Pancreas (tissue), 10 donors: ENCODE measurements around the gene FGD4. TPM values are rescaled to one million over a fixed set of nuclear protein-coding genes. Genes with fewer than 3 reads are reported as not detected.
A peak's percentile ranks its signal among the peaks of the same experiment; 100 is the strongest.

Experiments used
- ATAC-seq, 4 donors: fragments of 200-7000 bp; cut with Tn5 transposase; one replicate each; pipeline versions ENCODE4 v1.8.0 to v1.9.1; 2020; ENCODE audit warnings: mild to moderate bottlenecking in 4 of 4, moderate library complexity in 4 of 4
- DNase-seq, 6 donors: peaks; one replicate each; pipeline ENCODE4 v3.0.0-alpha.2; 2020
- FAIRE-seq: peaks from 2 replicates; lab custom pipeline; 2012; peaks lifted over from hg19 to GRCh38; lab: Jason Lieb, UNC
- H3K27ac ChIP-seq, 4 donors: fragments of 200-600 bp; sonication (generic); 1 replicate in 3 of 4; 2 replicates in 1 of 4; pipeline versions ENCODE4 v1.5.0 to v1.8.0; 2020
- H3K27me3 ChIP-seq, 4 donors: fragments of 200-600 bp; one replicate each; pipeline ENCODE4 v1.8.0; 2021
- H3K36me3 ChIP-seq, 3 donors: fragments of 200-600 bp; sonication (generic) in 1 of 3; one replicate each; pipeline versions ENCODE4 v1.5.0 to v1.8.0; 2020 to 2021
- H3K4me1 ChIP-seq, 3 donors: fragments of 200-600 bp; one replicate each; pipeline ENCODE4 v1.8.0; 2021
- H3K4me3 ChIP-seq, 4 donors: fragments of 200-600 bp; sonication (generic) in 2 of 4; one replicate each; pipeline versions ENCODE4 v1.5.0 to v1.8.0; 2020 to 2021
- H3K9me3 ChIP-seq, 4 donors: fragments of 200-600 bp; one replicate each; pipeline ENCODE4 v1.8.0; 2021
- CTCF ChIP-seq, 4 donors: fragments of 200-600 bp; sonication (generic) in 3 of 4; IDR thresholded peaks; one replicate each; pipeline versions ENCODE4 v1.5.0 to v1.8.0; 2021; ENCODE audit warnings: antibody characterized with exemption in 4 of 4
- WGBS, 2 donors: extraction: QIAGEN DNeasy Blood & Tissue Kit; methylation state at CpG; one replicate each; pipeline ENCODE4 v1.1.7; 2013; 5-methylcytosine and 5-hydroxymethylcytosine counted together
- intact Hi-C, 3 donors: fragments of 100-400 bp; cut with DNase I; formaldehyde crosslinking; loops; one replicate each; pipeline versions ENCODE4 v1.11.1 to v1.14.2; 2022
- polyA plus RNA-seq, 2 donors: library from polyadenylated mRNA; stranded (reverse); fragments of 200-250 nt; gene quantifications; one replicate each; pipeline ENCODE4 v1.2.3, GENCODE V29; 2013
- total RNA-seq, 6 donors: library from RNA; stranded (reverse); fragmentation: NEBNext Ultra II Directional in 4 of 6; extraction: Animal tissue kit (Norgen Biotek cat#: 25700) in 4 of 6; gene quantifications; one replicate each; pipeline versions ENCODE4 v1.2.1 to v1.2.4, GENCODE V29; 2021 to 2023
- donor health status: healthy with polysubstance abuse.
- donor health status: DM: no; HTN: no; CAD: no; lungs with moderate emphysema.
- donor health status: DM: no; HTN: no; CAD: no.
- donor health status: control.
- donor health status: control.
- donor health status: Bipolar disorder and iron deficiency.
- donor health status: DM: yes; HTN: yes; CAD: no.
- donor health status: DM: no; HTN: no; CAD: no.
- donor health status: DM: no; HTN: no; CAD: no.
- donor health status: DM: yes; HTN: yes; CAD: no.

FGD4 gene
- total and polyA plus RNA-seq, 8 donors, result 3.6 to 26.5 (median 14.5) TPM

- WGBS, 2 donors, result 1 to 12% methylated on average over 2 of the region's 2 CpGs
- DNase-seq (no peak), FAIRE-seq (peak; percentile 29), ATAC-seq (no peak)
- Histone ChIP-seq H3K9me3 (no peaks in the 10 kb centered on the region), H3K4me3 (peak overlapping the region in 3 of 4 donors; percentile 64 to 71 (median 68)), H3K4me1 (peaks cover 0 to 16% (median 11%) of the 10 kb centered on the region in 3 donors), H3K36me3 (no peaks in the 10 kb centered on the region), H3K27ac (peak overlapping the region in 3 of 4 donors; percentile 86 to 94 (median 93)), H3K27me3 (no peaks in the 10 kb centered on the region)
- intact Hi-C loops, result no loop called here
- no peak for TF ChIP-seq CTCF (IDR thresholded peaks at IDR 0.05)
Observed at GRCh38 chr12:32400866-32401265, 1.5 kb downstream of the FGD4 start.

GRCh38 chr12:32402170-32402569 is 2.8 kb downstream of the FGD4 start:
- FAIRE-seq, result no peak
- ATAC-seq, result no peak
- Histone ChIP-seq H3K4me1 (peaks cover 0 to 16% (median 11%) of the 10 kb centered on the region in 3 donors), H3K27ac (no peak overlapping the region), H3K4me3 (no peak overlapping the region), H3K36me3 (no peaks in the 10 kb centered on the region), H3K9me3 (no peaks in the 10 kb centered on the region), H3K27me3 (no peaks in the 10 kb centered on the region)
- WGBS, 2 donors, result 96% methylated on average over 10 of the region's 10 CpGs
- TF ChIP-seq CTCF (IDR thresholded peaks at IDR 0.05), result no peak
- intact Hi-C loops, result no loop called here
- DNase-seq, result no peak

DNA sequence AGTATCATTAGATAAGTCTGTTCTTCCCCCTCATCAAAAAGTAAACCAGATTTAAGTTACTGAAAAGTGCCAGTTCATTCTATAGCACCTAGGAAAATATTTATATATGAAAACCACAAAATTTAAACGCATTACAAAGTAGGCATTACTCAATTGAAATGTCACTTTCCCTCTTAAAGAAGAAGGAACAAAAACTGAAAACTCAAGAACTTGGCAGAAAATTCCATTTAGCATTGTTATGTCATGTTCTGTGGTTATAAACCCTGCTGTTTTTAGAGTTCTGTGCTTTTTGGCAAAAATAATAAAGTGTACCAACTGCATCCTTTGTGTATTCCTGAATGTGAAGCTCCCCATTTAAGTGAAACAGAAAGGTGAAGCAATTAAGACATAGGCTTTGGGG is 3.6 kb downstream of the FGD4 start:
- whole genome bisulfite sequencing, 2 donors, result 40 to 51% methylated on average over 1 of the region's 1 CpG
- Histone ChIP-seq H3K9me3 (no peaks in the 10 kb centered on the region), H3K4me3 (no peak overlapping the region), H3K4me1 (peaks cover 0 to 16% (median 11%) of the 10 kb centered on the region in 3 donors), H3K36me3 (no peaks in the 10 kb centered on the region), H3K27me3 (no peaks in the 10 kb centered on the region), H3K27ac (no peak overlapping the region)
- no peak for TF ChIP-seq CTCF (IDR thresholded peaks at IDR 0.05)
- ATAC-seq (no peak), FAIRE-seq (no peak), DNase-seq (no peak)
- intact Hi-C loops, result no loop called here

- Histone ChIP-seq H3K9me3 (no peaks in the 10 kb centered on the region), H3K4me1 (peaks cover 0 to 7% (median 0%) of the 10 kb centered on the region in 3 donors), H3K36me3 (no peaks in the 10 kb centered on the region), H3K4me3 (no peak overlapping the region), H3K27ac (no peak overlapping the region), H3K27me3 (no peaks in the 10 kb centered on the region)
- FAIRE-seq (no peak), DNase-seq (no peak), ATAC-seq (no peak)
- intact Hi-C loops, result no loop called here
- no peak for TF ChIP-seq CTCF (IDR thresholded peaks at IDR 0.05)
- WGBS, 2 donors, result 95 to 96% methylated on average over 3 of the region's 3 CpGs
Observed at GRCh38 chr12:32407795-32408194, 8.4 kb downstream of the FGD4 start.

GRCh38 chr12:32413412-32413811 is 14.1 kb downstream of the FGD4 start:
- WGBS, 2 donors, result 38 to 56% methylated on average over 3 of the region's 3 CpGs
- no peaks in the 10 kb centered on the region for H3K36me3 ChIP-seq
- H3K9me3 ChIP-seq, result no peaks in the 10 kb centered on the region
- H3K27ac ChIP-seq, result no peak overlapping the region
- DNase-seq, result no peak
- H3K27me3 ChIP-seq, result no peaks in the 10 kb centered on the region
- peaks cover 0 to 5% (median 2%) of the 10 kb centered on the region in 3 donors for H3K4me1 ChIP-seq
- H3K4me3 ChIP-seq, result no peak overlapping the region
- TF ChIP-seq CTCF (IDR thresholded peaks at IDR 0.05), result no peak
- no peak for FAIRE-seq
- intact Hi-C loops, result no loop called here
- peak in 2 of 4 donors; percentile 44 to 54 for ATAC-seq
